Measurements from ENCODE around the gene TAF15. TPM values are rescaled to one million over a fixed set of nuclear protein-coding genes. Genes with fewer than 3 reads are reported as not detected.

TAF15 gene
- total and polyA plus RNA-seq, 4 donors: 54.2 to 217 (median 150) TPM

- DNase-seq (ENCODE audit: low read depth in 4 of 6, low spot score in 6 of 6): no peak
- 93% methylated on average over 1 of the region's 1 CpG for WGBS (ENCODE audit: insufficient coverage)
Observed at GRCh38 chr17:35796942-35797341, 12.3 kb upstream of the TAF15 start.

GRCh38 chr17:35797370-35797769 lies 11.9 kb upstream of the TAF15 start:
- no peak overlapping the region for H3K4me3 ChIP-seq (ENCODE audit: low read depth, low read length)
- peaks cover 25% of the 10 kb centered on the region for H3K27me3 ChIP-seq (ENCODE audit: control insufficient read depth, insufficient read depth, low read length)
- DNase-seq (ENCODE audit: low read depth in 4 of 6, low spot score in 6 of 6): no peak
- 51% methylated on average over 3 of the region's 4 CpGs for WGBS (ENCODE audit: insufficient coverage)
- no peaks in the 10 kb centered on the region for H3K9me3 ChIP-seq (ENCODE audit: control insufficient read depth, insufficient read depth, low read length)
- H3K27ac ChIP-seq (ENCODE audit: low read depth, low read length): no peak overlapping the region
- H3K36me3 ChIP-seq (ENCODE audit: control insufficient read depth, insufficient read depth, low read length): no peaks in the 10 kb centered on the region
- peaks cover 58% of the 10 kb centered on the region for H3K4me1 ChIP-seq (ENCODE audit: control insufficient read depth, insufficient read depth, low read length)

More at GRCh38 chr17:35796942-35797341, 12.3 kb upstream of the TAF15 start:
- no peak overlapping the region for H3K27ac ChIP-seq (ENCODE audit: low read depth, low read length)
- peaks cover 29% of the 10 kb centered on the region for H3K27me3 ChIP-seq (ENCODE audit: control insufficient read depth, insufficient read depth, low read length)
- H3K36me3 ChIP-seq (ENCODE audit: control insufficient read depth, insufficient read depth, low read length): no peaks in the 10 kb centered on the region
- H3K4me3 ChIP-seq (ENCODE audit: low read depth, low read length): no peak overlapping the region
- no peaks in the 10 kb centered on the region for H3K9me3 ChIP-seq (ENCODE audit: control insufficient read depth, insufficient read depth, low read length)
- H3K4me1 ChIP-seq (ENCODE audit: control insufficient read depth, insufficient read depth, low read length): peaks cover 54% of the 10 kb centered on the region

GRCh38 chr17:35797918-35798317 lies 11.4 kb upstream of the TAF15 start:
- peaks cover 25% of the 10 kb centered on the region for H3K27me3 ChIP-seq (ENCODE audit: control insufficient read depth, insufficient read depth, low read length)
- H3K36me3 ChIP-seq (ENCODE audit: control insufficient read depth, insufficient read depth, low read length): no peaks in the 10 kb centered on the region
- 89% methylated on average over 4 of the region's 5 CpGs for WGBS (ENCODE audit: insufficient coverage)
- DNase-seq (ENCODE audit: low read depth in 4 of 6, low spot score in 6 of 6): no peak
- peaks cover 58% of the 10 kb centered on the region for H3K4me1 ChIP-seq (ENCODE audit: control insufficient read depth, insufficient read depth, low read length)
- H3K27ac ChIP-seq (ENCODE audit: low read depth, low read length): no peak overlapping the region
- no peak overlapping the region for H3K4me3 ChIP-seq (ENCODE audit: low read depth, low read length)
- no peaks in the 10 kb centered on the region for H3K9me3 ChIP-seq (ENCODE audit: control insufficient read depth, insufficient read depth, low read length)

- peak overlapping the region; percentile 71 for H3K27ac ChIP-seq (ENCODE audit: low read depth, low read length)
- H3K36me3 ChIP-seq (ENCODE audit: control insufficient read depth, insufficient read depth, low read length): no peaks in the 10 kb centered on the region
- H3K4me1 ChIP-seq (ENCODE audit: control insufficient read depth, insufficient read depth, low read length): peaks cover 45% of the 10 kb centered on the region
- DNase-seq (ENCODE audit: low read depth in 4 of 6, low spot score in 6 of 6): peak; percentile 59 to 96 (median 80)
- H3K9me3 ChIP-seq (ENCODE audit: control insufficient read depth, insufficient read depth, low read length): no peaks in the 10 kb centered on the region
- peaks cover 10% of the 10 kb centered on the region for H3K27me3 ChIP-seq (ENCODE audit: control insufficient read depth, insufficient read depth, low read length)
- H3K4me3 ChIP-seq (ENCODE audit: low read depth, low read length): no peak overlapping the region
Observed at GRCh38 chr17:35799942-35800341, 9.3 kb upstream of the TAF15 start.

- DNase-seq (ENCODE audit: low read depth in 4 of 6, low spot score in 6 of 6): peak in 5 of 6 donors; percentile 46 to 95 (median 72)
Observed at GRCh38 chr17:35801583-35802224, 7.6 kb upstream of the TAF15 start.

GRCh38 chr17:35804658-35805192 lies 4.6 kb upstream of the TAF15 start:
- Histone ChIP-seq H3K27me3 (ENCODE audit: control insufficient read depth, insufficient read depth, low read length) (no peaks in the 10 kb centered on the region), H3K4me1 (ENCODE audit: control insufficient read depth, insufficient read depth, low read length) (peaks cover 34% of the 10 kb centered on the region), H3K36me3 (ENCODE audit: control insufficient read depth, insufficient read depth, low read length) (no peaks in the 10 kb centered on the region), H3K4me3 (ENCODE audit: low read depth, low read length) (no peak overlapping the region), H3K27ac (ENCODE audit: low read depth, low read length) (no peak overlapping the region), H3K9me3 (ENCODE audit: control insufficient read depth, insufficient read depth, low read length) (no peaks in the 10 kb centered on the region)
- DNase-seq (ENCODE audit: low read depth in 4 of 6, low spot score in 6 of 6): peak in 5 of 6 donors; percentile 44 to 92 (median 66)
- no CpG with 5 or more reads among the region's 1 CpG for WGBS (ENCODE audit: insufficient coverage)

More at GRCh38 chr17:35801583-35802224, 7.6 kb upstream of the TAF15 start:
- H3K4me1 ChIP-seq (ENCODE audit: control insufficient read depth, insufficient read depth, low read length): peaks cover 36% of the 10 kb centered on the region
- no peak overlapping the region for H3K4me3 ChIP-seq (ENCODE audit: low read depth, low read length)
- H3K9me3 ChIP-seq (ENCODE audit: control insufficient read depth, insufficient read depth, low read length): no peaks in the 10 kb centered on the region
- no peaks in the 10 kb centered on the region for H3K36me3 ChIP-seq (ENCODE audit: control insufficient read depth, insufficient read depth, low read length)
- peak overlapping the region; percentile 69 for H3K27ac ChIP-seq (ENCODE audit: low read depth, low read length)
- no peaks in the 10 kb centered on the region for H3K27me3 ChIP-seq (ENCODE audit: control insufficient read depth, insufficient read depth, low read length)
- WGBS (ENCODE audit: insufficient coverage): 33% methylated on average over 1 of the region's 9 CpGs

- Histone ChIP-seq H3K4me3 (ENCODE audit: low read depth, low read length) (no peak overlapping the region), H3K27ac (ENCODE audit: low read depth, low read length) (no peak overlapping the region), H3K36me3 (ENCODE audit: control insufficient read depth, insufficient read depth, low read length) (no peaks in the 10 kb centered on the region), H3K27me3 (ENCODE audit: control insufficient read depth, insufficient read depth, low read length) (no peaks in the 10 kb centered on the region), H3K9me3 (ENCODE audit: control insufficient read depth, insufficient read depth, low read length) (no peaks in the 10 kb centered on the region), H3K4me1 (ENCODE audit: control insufficient read depth, insufficient read depth, low read length) (peaks cover 8% of the 10 kb centered on the region)
- DNase-seq (ENCODE audit: low read depth in 4 of 6, low spot score in 6 of 6): no peak
- WGBS (ENCODE audit: insufficient coverage): 83% methylated on average over 4 of the region's 7 CpGs
Observed at GRCh38 chr17:35807371-35808144, 1.7 kb upstream of the TAF15 start.

- no peaks in the 10 kb centered on the region for H3K36me3 ChIP-seq (ENCODE audit: control insufficient read depth, insufficient read depth, low read length)
Observed at GRCh38 chr17:35808240-35808961, 883 bp upstream of the TAF15 start.

GRCh38 chr17:35809855-35810461 lies 674 bp downstream of the TAF15 start:
- peaks cover 6% of the 10 kb centered on the region for H3K4me1 ChIP-seq (ENCODE audit: control insufficient read depth, insufficient read depth, low read length)
- no peaks in the 10 kb centered on the region for H3K9me3 ChIP-seq (ENCODE audit: control insufficient read depth, insufficient read depth, low read length)
- no peaks in the 10 kb centered on the region for H3K36me3 ChIP-seq (ENCODE audit: control insufficient read depth, insufficient read depth, low read length)
- WGBS (ENCODE audit: insufficient coverage): 0% methylated on average over 16 of the region's 24 CpGs
- peak in 2 of 6 donors; percentile 30 to 37 for DNase-seq (ENCODE audit: low read depth in 4 of 6, low spot score in 6 of 6)
- H3K27me3 ChIP-seq (ENCODE audit: control insufficient read depth, insufficient read depth, low read length): no peaks in the 10 kb centered on the region
- peak overlapping the region; percentile 98 for H3K27ac ChIP-seq (ENCODE audit: low read depth, low read length)
- H3K4me3 ChIP-seq (ENCODE audit: low read depth, low read length): peak overlapping the region; percentile 94

More at GRCh38 chr17:35808240-35808961, 883 bp upstream of the TAF15 start:
- H3K4me3 ChIP-seq (ENCODE audit: low read depth, low read length): peak overlapping the region; percentile 94
- peak overlapping the region; percentile 90 for H3K27ac ChIP-seq (ENCODE audit: low read depth, low read length)
- WGBS (ENCODE audit: insufficient coverage): 39% methylated on average over 16 of the region's 19 CpGs
- H3K9me3 ChIP-seq (ENCODE audit: control insufficient read depth, insufficient read depth, low read length): no peaks in the 10 kb centered on the region
- H3K4me1 ChIP-seq (ENCODE audit: control insufficient read depth, insufficient read depth, low read length): peaks cover 11% of the 10 kb centered on the region
- peak in 1 of 6 donors; percentile 16 for DNase-seq (ENCODE audit: low read depth in 4 of 6, low spot score in 6 of 6)
- no peaks in the 10 kb centered on the region for H3K27me3 ChIP-seq (ENCODE audit: control insufficient read depth, insufficient read depth, low read length)

Data from spinal cord (tissue), 10 donors.